ENCODE data around the gene MMP15.
"Not testable (repeated sequence)": the region's sequence is repeated elsewhere in the genome, so short reads cannot be mapped to it uniquely, and the experiment has no call there.

MMP15 gene

GRCh38 chr16:58025351-58026138 is at the start of gene MMP15:
MMP15 (plus strand) TSS chr16:58025754; CDS start chr16:58026351, 597 bp downstream.
- no peak for DNase-seq (ENCODE audit: extremely low read depth, low read depth)
- no peak for TF ChIP-seq CTCF (IDR thresholded peaks at IDR 0.05; ENCODE audit: low read depth, low read length)

GRCh38 chr16:57976331-57976796 is 49.2 kb upstream of the MMP15 start:
- no peak for TF ChIP-seq CTCF (IDR thresholded peaks at IDR 0.05; ENCODE audit: low read depth, low read length)
- DNase-seq (ENCODE audit: extremely low read depth, low read depth) = no peak

GRCh38 chr16:57977418-57978069 is 48.0 kb upstream of the MMP15 start:
- no peak for TF ChIP-seq CTCF (IDR thresholded peaks at IDR 0.05; ENCODE audit: low read depth, low read length)
- DNase-seq (ENCODE audit: extremely low read depth, low read depth) = no peak

- not testable (repeated sequence) for DNase-seq (ENCODE audit: extremely low read depth, low read depth)
Measured at GRCh38 chr16:57978070-57978465, 47.5 kb upstream of the MMP15 start.

- no peak for TF ChIP-seq CTCF (IDR thresholded peaks at IDR 0.05; ENCODE audit: low read depth, low read length)
Measured at GRCh38 chr16:57979006-57979585, 46.5 kb upstream of the MMP15 start.

GRCh38 chr16:57981636-57982035 is 43.9 kb upstream of the MMP15 start:
- no peak for TF ChIP-seq CTCF (IDR thresholded peaks at IDR 0.05; ENCODE audit: low read depth, low read length)
- DNase-seq (ENCODE audit: extremely low read depth, low read depth) = no peak

More at GRCh38 chr16:57979006-57979585, 46.5 kb upstream of the MMP15 start:
- no peak for DNase-seq (ENCODE audit: extremely low read depth, low read depth)

GRCh38 chr16:57982385-57982784 is 43.2 kb upstream of the MMP15 start:
- DNase-seq (ENCODE audit: extremely low read depth, low read depth) = no peak
- no peak for TF ChIP-seq CTCF (IDR thresholded peaks at IDR 0.05; ENCODE audit: low read depth, low read length)

All from AG09319 (cell line).